ENCODE measurements around the gene LRRC74A.

LRRC74A gene

GRCh38 chr14:76780360-76780759 lies 45.8 kb upstream of the LRRC74A start:
- H4K20me1 ChIP-seq (ENCODE audit: insufficient read depth, low read length, poor library complexity, severe bottlenecking) = no peaks in the 10 kb centered on the region
- no peaks in the 10 kb centered on the region for H3F3A ChIP-seq (ENCODE audit: low read depth)
- H3K36me3 ChIP-seq (ENCODE audit: insufficient read depth, low read length) = no peaks in the 10 kb centered on the region; the same call in 1 of the 2 replicates
- H3K4me3 ChIP-seq (ENCODE audit: low read length, poor library complexity, severe bottlenecking) = no peak overlapping the region
- peaks cover 15% of the 10 kb centered on the region for H3K4me1 ChIP-seq (ENCODE audit: insufficient read depth, low read length, poor library complexity, severe bottlenecking)
- H3K9me2 ChIP-seq (replicated peaks; ENCODE audit: low read depth, low read length) = no peaks in the 10 kb centered on the region
- no peak overlapping the region for H2AFZ ChIP-seq (ENCODE audit: low read length)
- H3K9ac ChIP-seq (ENCODE audit: low read depth, low read length, poor library complexity, severe bottlenecking) = no peak overlapping the region
- H3K9me3 ChIP-seq (ENCODE audit: insufficient read depth, low read depth, low read length) = no peaks in the 10 kb centered on the region
- no peaks in the 10 kb centered on the region for H3K27me3 ChIP-seq (ENCODE audit: insufficient read depth, low read length, poor library complexity, severe bottlenecking)
- no peak overlapping the region for H3K4me2 ChIP-seq (ENCODE audit: low read depth, low read length, poor library complexity, severe bottlenecking)
- H3K79me2 ChIP-seq (ENCODE audit: insufficient read depth, low read length) = no peaks in the 10 kb centered on the region
- TF ChIP-seq EZH2phosphoT487 (IDR thresholded peaks at IDR 0.05; ENCODE audit: borderline replicate concordance) = no peak
- no peak for TF ChIP-seq CTCF (conservative IDR thresholded peaks at IDR 0.05; ENCODE audit: low read length)

- no peak for TF ChIP-seq CTCF (conservative IDR thresholded peaks at IDR 0.05; ENCODE audit: low read length)
- no peak for TF ChIP-seq EZH2phosphoT487 (IDR thresholded peaks at IDR 0.05; ENCODE audit: borderline replicate concordance)
Measured at GRCh38 chr14:76780875-76781647, 45.1 kb upstream of the LRRC74A start.

GRCh38 chr14:76781648-76782051 lies 44.6 kb upstream of the LRRC74A start:
- no peaks in the 10 kb centered on the region for H3K79me2 ChIP-seq (ENCODE audit: insufficient read depth, low read length)
- peak overlapping the region; percentile 52 for H3K4me2 ChIP-seq (ENCODE audit: low read depth, low read length, poor library complexity, severe bottlenecking)
- no peak for TF ChIP-seq EZH2phosphoT487 (IDR thresholded peaks at IDR 0.05; ENCODE audit: borderline replicate concordance)
- no peak for TF ChIP-seq CTCF (conservative IDR thresholded peaks at IDR 0.05; ENCODE audit: low read length)
- H2AFZ ChIP-seq (ENCODE audit: low read length) = no peak overlapping the region
- no peaks in the 10 kb centered on the region for H3K27me3 ChIP-seq (ENCODE audit: insufficient read depth, low read length, poor library complexity, severe bottlenecking)
- H3K36me3 ChIP-seq (ENCODE audit: insufficient read depth, low read length) = no peaks in the 10 kb centered on the region; the same call in 1 of the 2 replicates
- H3F3A ChIP-seq (ENCODE audit: low read depth) = no peaks in the 10 kb centered on the region
- no peaks in the 10 kb centered on the region for H3K9me3 ChIP-seq (ENCODE audit: insufficient read depth, low read depth, low read length)
- no peaks in the 10 kb centered on the region for H4K20me1 ChIP-seq (ENCODE audit: insufficient read depth, low read length, poor library complexity, severe bottlenecking)
- H3K4me3 ChIP-seq (ENCODE audit: low read length, poor library complexity, severe bottlenecking) = no peak overlapping the region
- peak overlapping the region; percentile 63 for H3K9ac ChIP-seq (ENCODE audit: low read depth, low read length, poor library complexity, severe bottlenecking)
- no peaks in the 10 kb centered on the region for H3K9me2 ChIP-seq (replicated peaks; ENCODE audit: low read depth, low read length)
- H3K4me1 ChIP-seq (ENCODE audit: insufficient read depth, low read length, poor library complexity, severe bottlenecking) = peaks cover 15% of the 10 kb centered on the region

More at GRCh38 chr14:76780875-76781647, 45.1 kb upstream of the LRRC74A start:
- no peaks in the 10 kb centered on the region; the same call in 1 of the 2 replicates for H3K36me3 ChIP-seq (ENCODE audit: insufficient read depth, low read length)
- no peak overlapping the region for H2AFZ ChIP-seq (ENCODE audit: low read length)
- H3K9me2 ChIP-seq (replicated peaks; ENCODE audit: low read depth, low read length) = no peaks in the 10 kb centered on the region
- H3K9me3 ChIP-seq (ENCODE audit: insufficient read depth, low read depth, low read length) = no peaks in the 10 kb centered on the region
- peak overlapping the region; percentile 52 for H3K4me2 ChIP-seq (ENCODE audit: low read depth, low read length, poor library complexity, severe bottlenecking)
- H3K9ac ChIP-seq (ENCODE audit: low read depth, low read length, poor library complexity, severe bottlenecking) = peak overlapping the region; percentile 63
- no peaks in the 10 kb centered on the region for H4K20me1 ChIP-seq (ENCODE audit: insufficient read depth, low read length, poor library complexity, severe bottlenecking)
- no peaks in the 10 kb centered on the region for H3K27me3 ChIP-seq (ENCODE audit: insufficient read depth, low read length, poor library complexity, severe bottlenecking)
- H3K4me1 ChIP-seq (ENCODE audit: insufficient read depth, low read length, poor library complexity, severe bottlenecking) = peaks cover 15% of the 10 kb centered on the region
- H3K79me2 ChIP-seq (ENCODE audit: insufficient read depth, low read length) = no peaks in the 10 kb centered on the region
- H3K4me3 ChIP-seq (ENCODE audit: low read length, poor library complexity, severe bottlenecking) = no peak overlapping the region
- no peaks in the 10 kb centered on the region for H3F3A ChIP-seq (ENCODE audit: low read depth)

Measured in Loucy (cell line).